Measurements from ENCODE around the gene CST6.

- TF ChIP-seq CTCF (IDR thresholded peaks at IDR 0.05) (no peak), POLR2A (IDR thresholded peaks at IDR 0.05) (no peak)
Measured at GRCh38 chr11:65992056-65992455, 19.8 kb upstream of the CST6 start.

All from thyroid gland (tissue), 4 donors.